HG03575 (cell line): ENCODE results near the gene FAM184B.

Source experiments
- ATAC-seq: cut with Tn5 transposase; IDR thresholded peaks from one replicate; pipeline ENCODE4 v1.9.1; 2021; ENCODE audit not compliant: unreplicated experiment, insufficient number of reproducible peaks, low FRiP score; ENCODE audit errors: extremely low read depth

Gene FAM184B

DNA sequence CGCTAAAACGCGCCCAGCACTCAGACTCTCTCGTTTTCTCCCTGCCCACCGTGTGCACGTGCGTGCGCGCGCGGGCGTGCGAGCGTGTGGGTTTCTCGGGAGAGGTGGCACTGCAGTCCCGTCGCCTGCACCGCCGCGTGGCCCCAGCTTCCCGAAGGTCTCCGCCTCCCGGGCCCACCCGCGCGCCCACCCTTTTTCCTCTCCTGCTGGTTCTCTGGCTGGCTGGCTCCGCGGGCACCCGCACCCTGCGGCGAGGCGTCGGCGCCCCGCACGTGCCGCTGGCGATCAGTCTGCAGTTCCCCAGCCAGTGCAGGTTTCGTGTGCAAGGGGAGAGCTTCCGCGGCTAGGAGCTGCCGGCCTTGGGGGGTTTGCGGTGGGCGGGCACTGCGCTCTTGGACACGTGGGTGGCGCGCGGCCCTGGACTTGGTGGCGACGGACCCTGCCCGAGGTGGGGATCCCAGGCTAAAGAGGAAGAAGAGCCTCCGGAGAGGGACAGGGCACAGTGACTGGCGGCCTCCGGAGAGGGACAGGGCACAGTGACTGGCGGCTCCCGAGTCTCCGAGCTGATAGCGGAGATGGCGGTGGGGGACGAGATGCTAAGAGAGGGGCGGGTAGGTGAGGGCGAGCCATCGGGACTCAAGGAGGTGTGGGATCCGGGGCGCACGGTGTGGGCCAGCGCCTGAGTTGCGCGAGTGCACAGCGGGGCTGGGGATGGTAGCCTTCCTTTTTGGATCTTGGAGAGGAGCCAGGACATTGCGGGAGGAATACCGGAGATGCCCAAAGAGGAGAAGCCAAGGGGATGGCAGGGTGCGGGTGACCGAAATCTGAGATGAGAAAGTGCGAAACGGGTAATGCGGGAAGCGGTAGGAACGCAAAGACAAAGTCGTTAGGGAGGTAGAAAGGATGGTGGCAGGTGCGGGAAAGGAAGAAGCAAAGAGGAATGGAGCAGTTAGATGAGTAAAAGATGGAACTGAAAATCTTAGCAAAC lies at the start of gene FAM184B:
Gene FAM184B (minus strand): TSS at position 322 of the 988 bp plus-strand sequence. CDS start 322 bp downstream, outside the sequence.
- ATAC-seq: no peak

DNA sequence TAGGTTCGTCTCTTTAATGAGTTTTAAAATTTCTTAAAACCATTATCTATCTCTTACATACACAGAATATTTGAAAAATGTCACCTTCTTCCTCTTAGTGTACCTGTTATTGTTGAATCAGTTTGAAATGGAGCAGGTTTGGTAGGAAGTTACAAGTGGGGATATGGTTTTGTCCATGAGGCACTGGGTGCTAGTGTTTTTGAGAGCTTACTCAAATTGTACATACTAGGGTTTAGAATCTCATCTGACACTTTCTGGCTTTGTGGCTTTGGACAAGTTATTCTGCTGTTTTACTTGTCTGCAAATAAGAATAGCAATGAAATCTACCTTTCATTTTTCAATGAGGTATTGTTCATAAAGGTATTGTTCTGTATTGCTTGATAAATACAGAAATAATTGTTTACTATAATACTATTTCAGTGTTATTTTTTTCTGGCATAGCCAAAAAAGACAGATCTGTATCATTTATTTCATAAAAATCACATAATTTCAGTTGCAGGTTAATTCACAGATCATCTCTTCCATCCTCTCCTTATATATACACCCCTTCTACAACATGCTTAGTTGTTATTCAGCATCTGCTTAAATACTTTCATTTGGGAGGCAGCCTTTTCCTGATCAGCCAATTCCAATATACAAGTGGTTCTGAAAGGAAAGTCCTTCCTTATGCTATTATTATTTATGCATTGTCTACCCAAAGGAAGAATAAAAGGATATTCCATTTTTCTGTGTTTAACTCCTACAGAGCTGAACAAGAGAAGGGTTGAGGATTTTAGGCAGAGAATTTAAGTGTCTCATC lies 42.6 kb upstream of the FAM184B start:
- ATAC-seq: no peak

DNA sequence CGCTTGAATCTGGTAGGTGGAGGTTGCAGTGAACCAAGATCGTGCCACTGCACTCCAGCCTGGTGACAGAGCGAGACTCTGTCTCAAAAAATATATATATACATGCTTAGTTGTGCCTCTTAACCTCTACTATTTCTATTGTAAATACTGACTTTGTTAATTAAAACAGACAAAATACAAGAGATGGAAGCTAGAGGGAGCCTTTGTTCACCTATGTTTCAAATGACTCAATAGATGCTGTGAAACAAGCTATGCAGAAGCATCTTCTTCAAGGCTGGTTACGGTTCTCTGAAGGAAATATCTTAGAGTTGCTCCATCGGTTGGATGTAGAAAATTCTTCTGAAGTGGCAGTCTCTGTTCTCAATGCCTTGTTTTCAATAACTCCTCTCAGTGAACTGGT lies 35.6 kb upstream of the FAM184B start:
- peak; percentile 77 for ATAC-seq

DNA sequence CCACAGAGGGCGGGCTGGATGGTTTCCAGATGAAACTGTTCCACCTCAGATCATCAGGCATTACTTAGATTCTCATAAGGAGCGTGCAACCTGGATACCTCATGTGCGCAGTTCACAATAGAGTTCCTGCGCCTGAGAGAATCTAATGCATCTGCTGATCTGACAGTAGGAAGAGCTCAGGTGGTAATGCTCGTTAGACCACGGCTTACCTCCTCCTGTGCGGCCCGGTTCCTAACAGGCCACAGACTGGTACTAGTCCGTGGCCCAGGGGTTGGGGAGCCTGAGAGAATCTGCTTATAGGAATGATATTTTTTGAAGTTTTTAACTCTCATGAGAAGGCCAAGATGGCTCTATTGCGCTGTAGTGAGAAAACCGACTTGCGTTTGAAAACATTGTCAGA lies 34.7 kb upstream of the FAM184B start:
- no peak for ATAC-seq

DNA sequence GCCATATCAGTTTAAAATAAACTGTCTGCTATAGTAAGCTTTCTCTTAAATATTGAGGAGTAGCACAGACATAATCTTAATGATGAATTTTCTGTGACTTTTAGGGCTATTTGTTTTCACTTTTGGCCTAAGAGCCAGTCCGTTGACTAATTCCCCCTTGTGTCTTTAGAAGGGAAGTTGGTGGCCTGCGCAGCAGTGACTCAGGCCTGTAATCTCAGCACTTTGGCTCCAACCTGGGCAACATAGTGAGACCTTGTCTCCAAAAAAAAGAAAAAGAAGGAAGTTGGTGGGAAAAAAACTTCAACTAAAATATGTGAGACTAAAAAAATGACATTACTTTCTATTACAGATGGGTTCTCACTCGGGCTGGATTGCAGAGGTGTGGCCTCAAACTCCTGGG lies 32.7 kb upstream of the FAM184B start:
- no peak for ATAC-seq

DNA sequence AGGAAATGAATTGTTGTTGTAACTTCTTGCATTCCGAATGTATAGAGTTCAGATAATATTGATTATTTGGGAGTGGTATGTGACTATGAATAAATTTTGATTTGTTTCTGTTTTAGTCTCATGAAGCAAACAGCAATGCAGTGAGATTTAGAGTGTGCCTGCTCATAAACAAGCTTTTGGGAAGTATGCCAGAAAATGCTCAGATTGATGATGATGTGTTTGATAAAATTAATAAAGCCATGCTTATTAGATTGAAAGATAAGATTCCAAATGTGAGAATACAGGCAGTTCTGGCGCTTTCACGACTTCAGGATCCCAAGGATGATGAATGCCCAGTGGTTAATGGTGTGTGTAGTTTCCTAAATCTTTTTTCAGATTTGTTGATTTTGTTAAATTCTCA lies 31.4 kb upstream of the FAM184B start:
- no peak for ATAC-seq

DNA sequence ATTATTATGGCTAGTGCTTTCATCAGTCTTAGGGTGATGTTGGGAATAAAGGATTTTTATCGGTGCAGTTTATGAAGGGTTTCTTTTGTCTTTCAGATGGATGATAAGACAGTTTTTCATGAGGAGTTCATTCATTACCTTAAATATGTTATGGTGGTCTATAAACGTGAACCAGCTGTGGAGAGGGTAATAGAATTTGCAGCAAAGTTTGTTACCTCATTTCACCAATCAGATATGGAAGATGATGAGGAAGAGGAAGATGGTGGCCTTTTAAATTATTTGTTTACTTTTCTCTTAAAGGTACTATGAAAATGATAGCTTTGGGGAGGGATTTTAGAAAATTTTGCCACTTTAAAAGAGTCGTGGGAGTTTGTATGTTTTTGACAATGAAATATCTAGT lies 30.7 kb upstream of the FAM184B start:
- ATAC-seq: no peak

DNA sequence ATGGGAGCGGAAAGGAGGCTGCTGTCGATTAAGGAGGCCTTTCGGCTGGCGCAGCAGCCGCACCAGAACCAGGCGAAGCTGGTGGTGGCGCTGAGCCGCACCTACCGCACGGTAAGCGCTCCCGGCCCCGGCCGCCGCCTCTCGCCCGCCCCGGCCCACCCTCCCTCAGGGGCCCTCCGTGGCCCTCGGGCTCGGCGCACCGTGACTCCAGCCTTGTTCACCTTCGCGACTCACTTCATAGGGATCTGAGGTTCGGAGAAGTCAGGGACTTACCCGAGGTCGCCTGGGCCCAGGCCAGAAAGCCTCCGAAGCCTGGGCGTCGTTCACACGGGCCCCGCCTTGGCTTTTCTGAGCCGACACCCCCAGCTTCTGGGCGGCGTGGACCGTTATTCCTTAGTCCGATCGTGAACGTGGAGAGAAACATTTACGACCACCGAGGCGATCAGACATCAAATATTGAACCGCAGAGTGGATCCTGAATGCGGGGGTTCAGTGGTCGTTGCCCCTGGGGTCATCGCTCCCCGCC lies 29.7 kb upstream of the FAM184B start:
- no peak for ATAC-seq

DNA sequence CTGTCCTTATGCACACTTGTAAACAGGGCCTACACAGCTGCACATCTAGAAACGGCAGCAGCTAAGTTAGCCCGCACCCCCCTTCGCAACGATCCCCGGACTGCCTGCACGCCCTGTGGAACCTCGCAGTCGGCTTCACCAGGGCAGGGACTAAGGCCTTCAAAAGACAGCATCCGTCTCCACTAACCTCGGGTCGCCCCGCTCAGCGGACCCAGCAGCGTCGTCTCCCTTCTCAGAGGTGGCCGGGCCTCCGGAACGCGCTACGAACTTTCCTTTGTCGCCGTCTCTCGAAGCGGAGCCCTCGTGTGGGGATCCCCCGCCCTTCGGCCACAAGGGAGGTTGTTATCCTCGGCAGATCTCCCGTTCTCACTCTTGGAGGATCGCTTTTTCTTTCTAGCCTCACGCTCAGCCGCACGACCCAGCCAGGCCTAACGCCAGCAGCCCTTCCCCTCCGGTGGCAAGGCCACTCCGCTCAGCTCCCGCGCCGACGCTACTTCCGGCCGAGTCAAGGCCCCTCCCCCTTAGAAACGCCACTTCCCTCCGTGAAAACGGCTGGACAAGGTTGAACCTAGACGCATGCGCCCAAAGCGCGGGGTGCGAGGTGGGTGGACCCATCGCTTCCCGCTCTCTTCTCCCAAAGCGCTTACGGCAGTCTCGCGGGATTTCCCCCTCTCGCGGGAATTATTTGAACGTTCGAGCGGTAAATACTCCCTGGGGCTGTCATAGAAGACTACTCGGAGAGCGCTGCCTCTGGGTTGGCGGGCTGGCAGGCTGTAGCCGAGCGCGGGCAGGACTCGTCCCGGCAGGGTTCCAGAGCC lies 29.0 kb upstream of the FAM184B start, which contains the start of the genes DCAF16 and NCAPG:
Gene DCAF16 (minus strand): TSS at position 498 of the 818 bp plus-strand sequence. CDS start 6,616 bp downstream, outside the sequence.
Gene NCAPG (plus strand): TSS at position 720 of the 818 bp plus-strand sequence. CDS start 99 bp downstream, outside the sequence.
- ATAC-seq: peak; percentile 67

DNA sequence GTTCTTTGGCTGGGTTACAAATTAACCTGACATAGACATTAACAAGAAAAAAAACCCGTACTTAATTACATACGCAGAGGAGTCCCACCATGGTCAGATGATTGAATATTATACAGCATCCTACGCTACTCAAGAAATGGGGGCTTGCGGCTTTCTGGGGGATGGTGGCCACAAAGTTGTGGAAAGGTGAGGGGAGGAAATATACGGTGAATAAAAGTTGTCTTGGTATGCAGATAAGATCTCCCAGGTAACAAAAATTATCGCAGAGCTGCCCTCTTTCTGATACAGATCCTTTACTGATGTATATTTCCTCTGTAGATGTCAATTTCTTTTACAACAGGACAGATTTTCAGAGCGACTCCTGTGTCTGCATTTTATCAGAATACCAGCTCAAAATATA lies 28.2 kb upstream of the FAM184B start:
- no peak for ATAC-seq

DNA sequence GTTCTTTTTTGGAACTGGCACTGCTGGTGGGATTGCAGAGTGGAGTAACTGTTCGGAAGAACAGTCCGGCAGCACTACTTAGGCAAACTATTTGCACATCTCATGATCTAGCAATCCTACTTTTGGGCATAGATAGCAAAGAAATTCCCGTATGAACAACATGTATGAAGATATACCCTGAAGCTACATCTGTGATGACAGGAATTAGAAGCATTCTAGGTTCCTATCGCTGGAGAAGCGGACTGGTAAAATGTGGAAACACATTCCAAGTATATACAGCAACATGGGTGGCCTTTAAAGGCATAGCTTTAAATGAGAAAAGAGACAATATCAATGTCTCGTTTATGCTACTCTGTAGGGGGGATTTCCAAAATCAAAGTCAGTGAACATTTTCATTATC lies 26.0 kb upstream of the FAM184B start:
- ATAC-seq: no peak

DNA sequence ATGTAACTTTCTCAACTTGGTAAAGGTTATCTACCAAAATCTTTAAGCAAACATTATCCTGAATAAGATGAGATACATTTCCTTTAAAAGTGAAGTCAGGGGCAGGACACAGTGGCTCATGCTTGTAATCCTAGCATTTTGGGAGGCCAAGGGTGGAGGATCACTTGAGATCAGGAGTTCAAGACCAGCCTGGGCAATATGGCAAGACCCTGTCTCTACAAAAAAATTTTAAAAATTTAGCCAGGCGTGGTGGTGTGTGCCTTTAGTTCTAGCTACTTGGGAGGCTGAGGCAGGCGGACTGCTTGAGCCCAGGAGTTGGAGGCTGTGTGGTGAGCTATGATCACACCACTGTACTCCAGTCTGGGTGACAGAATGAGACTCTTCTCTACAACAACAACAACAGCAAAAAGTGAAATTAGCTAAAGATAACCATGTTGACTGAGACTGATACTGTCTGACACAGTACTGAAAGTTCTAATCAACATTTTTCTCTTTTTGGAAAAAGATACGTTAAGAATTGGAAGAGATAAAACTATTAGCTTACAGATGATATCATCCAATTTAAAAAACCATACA lies 24.2 kb upstream of the FAM184B start:
- no peak for ATAC-seq

DNA sequence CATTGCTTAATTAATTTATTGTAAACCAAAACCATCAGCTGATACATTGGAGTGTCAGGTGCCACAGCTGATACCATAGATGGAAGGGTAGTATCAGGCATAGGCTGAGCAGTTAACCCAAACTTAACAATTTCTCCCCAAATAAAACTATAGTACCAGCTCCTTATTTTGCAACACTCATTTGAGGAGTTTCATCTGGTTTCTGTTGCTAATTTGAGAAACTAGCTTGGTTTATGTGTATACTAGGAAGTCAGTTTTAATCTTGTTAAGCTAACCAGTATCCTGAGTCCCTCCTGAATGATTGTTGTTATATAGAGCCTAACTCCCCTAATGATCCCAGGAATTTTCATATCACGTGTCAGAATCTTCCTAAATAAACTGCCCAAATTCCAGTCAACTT lies 16.4 kb upstream of the FAM184B start:
- ATAC-seq: no peak

DNA sequence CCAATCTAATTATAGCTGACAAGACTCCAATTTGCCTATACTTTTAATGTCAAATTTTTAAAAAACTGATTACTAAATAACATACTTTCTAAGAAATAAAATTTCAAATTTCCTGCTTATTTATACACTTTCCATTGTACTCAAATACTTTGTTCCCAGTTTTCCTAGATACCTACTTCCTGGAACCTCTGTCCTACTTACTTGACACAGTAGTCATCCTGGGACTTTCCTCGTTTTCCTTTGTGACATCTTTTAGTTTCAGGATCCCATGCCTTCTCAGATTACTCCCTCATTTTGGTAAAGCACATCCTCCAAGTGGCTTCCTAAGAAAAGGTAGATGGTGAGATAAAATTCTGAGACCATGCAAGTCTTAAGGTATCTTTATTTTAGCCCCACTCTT lies 13.3 kb upstream of the FAM184B start:
- no peak for ATAC-seq

DNA sequence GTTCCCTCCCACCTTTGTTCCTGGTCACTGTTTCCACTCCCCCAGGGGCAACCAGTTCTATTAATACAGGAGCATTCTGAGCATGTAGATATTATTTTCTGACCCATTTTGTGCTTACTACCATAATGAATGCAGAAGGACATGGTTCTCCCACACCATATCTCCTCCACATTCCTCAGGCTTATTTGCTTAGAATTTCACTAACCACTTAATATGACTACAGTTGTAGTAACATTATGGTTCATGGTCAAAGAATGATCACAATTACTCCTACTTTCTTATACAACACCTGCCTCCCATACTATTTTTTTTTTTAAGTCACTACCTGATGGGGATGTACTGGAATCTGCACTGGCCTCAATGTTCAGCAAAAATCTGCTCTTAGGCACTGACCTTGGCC lies 7.5 kb upstream of the FAM184B start:
- no peak for ATAC-seq

DNA sequence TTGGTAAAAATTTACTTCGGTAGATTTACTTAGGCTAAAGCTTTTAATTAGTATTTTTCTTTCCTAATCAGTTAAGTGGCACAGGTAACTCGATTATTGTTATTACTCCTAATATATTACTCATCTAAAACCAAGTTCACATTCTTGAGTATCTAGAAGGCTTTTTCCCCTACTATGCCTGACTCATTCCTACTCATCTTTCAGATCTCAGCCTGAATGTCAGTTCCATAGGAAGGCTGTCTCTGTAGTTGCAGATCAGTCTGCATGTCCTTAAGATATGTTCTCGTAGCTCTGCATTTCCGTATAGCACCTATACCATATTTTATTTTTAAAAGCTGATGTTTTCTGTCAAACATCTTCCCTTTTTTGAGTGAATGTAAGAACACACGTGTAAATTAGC lies 5.9 kb upstream of the FAM184B start:
- ATAC-seq: no peak

DNA sequence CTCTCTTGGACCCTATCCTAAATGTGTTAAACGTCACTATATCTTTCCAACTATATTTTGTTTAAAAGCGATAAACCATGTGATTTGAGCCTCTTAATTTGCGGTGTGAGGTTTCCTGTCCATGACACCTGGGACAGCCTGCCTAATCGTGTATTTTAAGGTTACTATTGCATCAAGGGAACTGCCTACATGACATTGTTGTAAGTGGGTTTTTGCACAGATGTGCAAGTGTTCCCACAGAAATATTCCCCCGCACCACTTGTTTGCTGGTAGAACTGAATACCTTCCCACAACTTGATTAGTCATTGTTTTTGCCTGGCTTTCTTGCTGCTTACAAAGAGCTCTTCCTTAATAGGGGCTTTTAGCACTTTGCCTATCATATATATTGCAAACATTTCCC lies 5.1 kb upstream of the FAM184B start:
- no peak for ATAC-seq

DNA sequence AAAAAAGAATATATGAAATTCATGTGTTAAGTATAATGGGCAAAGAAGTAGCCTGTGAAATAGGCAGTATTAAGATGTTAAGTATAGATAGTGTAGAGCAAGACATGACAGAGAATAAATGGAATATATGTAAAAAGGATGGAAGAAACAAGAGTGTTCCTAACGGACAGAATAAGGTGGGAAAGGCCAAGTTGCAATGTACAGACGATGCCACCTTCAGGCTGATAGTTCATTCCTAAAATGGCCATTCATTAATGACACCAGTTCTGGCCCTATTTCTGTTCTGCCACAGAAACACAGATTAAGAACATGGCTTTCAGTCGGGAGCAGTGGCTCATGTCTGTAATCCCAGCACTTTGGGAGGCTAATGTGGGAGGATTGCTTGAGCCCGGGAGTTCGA lies 4.4 kb upstream of the FAM184B start:
- no peak for ATAC-seq
